Stimulated activated CD4-positive, alpha-beta T cell treated with anti-CD3 and anti-CD28 coated beads, TNF-alpha, amount 100 ng/mL, for 4 hours (primary cell): ENCODE measurements around the gene RASD2.

ENCODE experiments used
- DNase-seq, 3 experiments: peaks; one replicate each; pipeline ENCODE4 v3.0.0-alpha.2; 2020; ENCODE audit warnings: low read depth in 3 of 3

Gene RASD2

GRCh38 chr22:35601743-35602615 is 61.3 kb downstream of the RASD2 start:
- no peak for DNase-seq
